ENCODE measurements around the gene STXBP6.

GRCh38 chr14:24829862-24830261 lies 220.1 kb downstream of the STXBP6 start:
- TF ChIP-seq CTCF (optimal IDR thresholded peaks at IDR 0.05 in 1 of 3, IDR thresholded peaks at IDR 0.05 in 1 of 3, conservative IDR thresholded peaks at IDR 0.05 in 1 of 3; ENCODE audit: extremely low read depth in 1 of 3, insufficient read depth in 2 of 3, low read length in 3 of 3) (no peak), EZH2 (IDR thresholded peaks at IDR 0.05; ENCODE audit: low read length) (no peak)
